ENCODE measurements around the gene CDV3. TPM values are rescaled to one million over a fixed set of nuclear protein-coding genes. Genes with fewer than 3 reads are reported as not detected.

The CDV3 gene
- total RNA-seq, 6 experiments from 2014 or later = 61.3 to 104 (median 81.3) TPM

DNA sequence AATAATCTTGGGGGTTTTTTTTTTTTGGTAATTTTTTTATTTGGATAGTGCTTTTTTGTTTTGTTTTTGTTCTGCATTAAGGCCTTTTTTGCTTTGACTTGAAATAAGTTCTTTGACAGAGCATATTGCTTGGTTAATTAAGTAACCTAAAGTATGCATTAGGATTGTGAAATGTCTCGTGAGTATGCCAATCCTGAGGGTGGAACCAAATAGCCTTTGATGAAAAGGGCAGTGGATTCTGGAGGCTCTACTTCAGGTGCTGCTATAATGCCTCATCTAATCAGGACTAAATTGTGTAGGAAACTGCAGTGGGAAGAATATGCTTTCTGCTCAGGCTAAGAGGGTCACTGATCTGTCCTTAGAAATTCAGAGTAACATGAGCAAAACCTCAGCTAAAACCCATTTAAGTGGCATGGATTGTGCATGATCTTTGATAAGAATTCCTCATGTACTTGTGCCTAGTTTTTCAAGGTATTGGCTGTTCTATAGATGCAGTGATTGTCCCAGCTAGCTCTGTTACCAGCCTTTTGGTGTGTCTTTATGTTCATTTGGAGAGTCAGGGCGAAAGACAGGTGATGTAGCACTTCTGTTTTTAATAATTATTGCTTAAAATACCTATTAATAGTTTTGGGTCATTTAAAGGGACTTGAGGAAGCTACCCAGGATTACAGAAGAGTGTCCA, 15.4 kb downstream of the CDV3 start:
- Histone ChIP-seq H3K4me3 (no peak overlapping the region), H3K36me3 (peaks cover 12 to 52% (median 31%) of the 10 kb centered on the region in 4 donors), H3K4me1 (peaks cover 0 to 21% (median 9%) of the 10 kb centered on the region in 4 donors), H3K9me3 (no peaks in the 10 kb centered on the region), H3K27ac (no peak overlapping the region), H3K27me3 (no peaks in the 10 kb centered on the region)
- peak in 1 of 4 donors; percentile 33 for ATAC-seq
- no peak for DNase-seq
- WGBS (ENCODE audit: insufficient coverage, low coverage, low lambda C conversion rate, missing lambda C conversion rate) = 58% methylated on average over 2 of the region's 2 CpGs
- intact Hi-C loops (cut with DNase I) = no loop called here
- TF ChIP-seq, protein P1, sequence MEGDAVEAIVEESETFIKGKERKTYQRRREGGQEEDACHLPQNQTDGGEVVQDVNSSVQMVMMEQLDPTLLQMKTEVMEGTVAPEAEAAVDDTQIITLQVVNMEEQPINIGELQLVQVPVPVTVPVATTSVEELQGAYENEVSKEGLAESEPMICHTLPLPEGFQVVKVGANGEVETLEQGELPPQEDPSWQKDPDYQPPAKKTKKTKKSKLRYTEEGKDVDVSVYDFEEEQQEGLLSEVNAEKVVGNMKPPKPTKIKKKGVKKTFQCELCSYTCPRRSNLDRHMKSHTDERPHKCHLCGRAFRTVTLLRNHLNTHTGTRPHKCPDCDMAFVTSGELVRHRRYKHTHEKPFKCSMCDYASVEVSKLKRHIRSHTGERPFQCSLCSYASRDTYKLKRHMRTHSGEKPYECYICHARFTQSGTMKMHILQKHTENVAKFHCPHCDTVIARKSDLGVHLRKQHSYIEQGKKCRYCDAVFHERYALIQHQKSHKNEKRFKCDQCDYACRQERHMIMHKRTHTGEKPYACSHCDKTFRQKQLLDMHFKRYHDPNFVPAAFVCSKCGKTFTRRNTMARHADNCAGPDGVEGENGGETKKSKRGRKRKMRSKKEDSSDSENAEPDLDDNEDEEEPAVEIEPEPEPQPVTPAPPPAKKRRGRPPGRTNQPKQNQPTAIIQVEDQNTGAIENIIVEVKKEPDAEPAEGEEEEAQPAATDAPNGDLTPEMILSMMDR (IDR thresholded peaks at IDR 0.05) = no peak
- TF ChIP-seq POLR2A (IDR thresholded peaks at IDR 0.05) = no peak

DNA sequence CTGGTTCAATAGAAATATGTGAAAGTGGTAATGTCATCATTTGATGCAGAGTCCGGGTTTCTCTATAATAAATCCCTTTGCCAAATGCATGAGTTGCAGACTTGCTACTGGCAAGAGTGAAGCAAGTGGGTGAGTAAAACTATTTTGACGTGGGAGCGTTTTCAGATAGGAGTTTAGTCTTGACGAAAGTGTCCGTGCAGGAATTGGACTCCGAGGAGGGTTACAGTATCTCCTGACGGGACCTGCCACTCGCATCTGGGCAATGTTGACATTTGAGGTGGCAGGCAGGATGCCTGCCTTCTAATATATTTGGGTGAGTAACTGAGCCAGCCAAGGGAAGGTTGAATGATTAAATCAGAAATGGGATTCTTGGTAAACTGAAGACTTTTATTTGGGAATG, 16.0 kb downstream of the CDV3 start:
- DNase-seq (no peak), ATAC-seq (no peak)
- intact Hi-C loops (cut with DNase I) = no loop called here
- Histone ChIP-seq H3K27me3 (no peaks in the 10 kb centered on the region), H3K36me3 (peaks cover 10 to 46% (median 25%) of the 10 kb centered on the region in 4 donors), H3K27ac (no peak overlapping the region), H3K4me1 (peaks cover 0 to 21% (median 9%) of the 10 kb centered on the region in 4 donors), H3K9me3 (no peaks in the 10 kb centered on the region), H3K4me3 (no peak overlapping the region)
- WGBS (ENCODE audit: insufficient coverage, low coverage, low lambda C conversion rate, missing lambda C conversion rate) = 81% methylated on average over 8 of the region's 8 CpGs
- TF ChIP-seq, protein P1 (IDR thresholded peaks at IDR 0.05) = no peak
- TF ChIP-seq POLR2A (IDR thresholded peaks at IDR 0.05) = no peak

DNA sequence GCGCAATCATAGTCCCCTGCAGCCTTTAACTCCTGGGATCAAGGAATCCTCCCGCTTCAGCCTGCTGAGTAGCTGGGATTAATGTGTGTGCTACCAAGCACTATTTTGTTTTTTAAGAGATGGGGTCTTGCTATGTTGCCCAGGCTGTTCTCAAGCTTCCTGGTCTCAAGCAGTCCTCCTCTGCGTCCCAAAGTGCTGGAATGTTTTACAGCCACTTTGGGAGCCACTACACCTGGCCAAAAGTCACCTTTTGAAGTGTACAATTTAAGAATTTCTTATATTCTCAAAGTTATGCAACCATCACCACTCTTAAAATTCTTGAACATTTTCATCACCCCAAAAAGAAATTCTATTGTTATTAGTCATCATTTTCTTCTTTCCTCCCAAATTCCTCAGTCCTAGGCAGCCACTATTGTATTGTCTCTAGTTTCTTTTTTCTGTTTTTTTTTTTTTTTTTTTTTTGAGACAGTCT, 17.8 kb downstream of the CDV3 start:
- 95% methylated on average over 3 of the region's 3 CpGs for WGBS (ENCODE audit: insufficient coverage, low coverage, low lambda C conversion rate, missing lambda C conversion rate)
- H3K27ac ChIP-seq = no peak overlapping the region
- DNase-seq = no peak
- no peaks in the 10 kb centered on the region for H3K27me3 ChIP-seq
- peaks cover 1 to 29% (median 11%) of the 10 kb centered on the region in 4 donors for H3K36me3 ChIP-seq
- intact Hi-C loops (cut with DNase I) = no loop called here
- TF ChIP-seq, protein P1 (IDR thresholded peaks at IDR 0.05) = no peak
- no peak for TF ChIP-seq POLR2A (IDR thresholded peaks at IDR 0.05)
- H3K4me1 ChIP-seq = peaks cover 0 to 21% (median 9%) of the 10 kb centered on the region in 4 donors
- H3K4me3 ChIP-seq = no peak overlapping the region
- no peaks in the 10 kb centered on the region for H3K9me3 ChIP-seq
- no peak for ATAC-seq

DNA sequence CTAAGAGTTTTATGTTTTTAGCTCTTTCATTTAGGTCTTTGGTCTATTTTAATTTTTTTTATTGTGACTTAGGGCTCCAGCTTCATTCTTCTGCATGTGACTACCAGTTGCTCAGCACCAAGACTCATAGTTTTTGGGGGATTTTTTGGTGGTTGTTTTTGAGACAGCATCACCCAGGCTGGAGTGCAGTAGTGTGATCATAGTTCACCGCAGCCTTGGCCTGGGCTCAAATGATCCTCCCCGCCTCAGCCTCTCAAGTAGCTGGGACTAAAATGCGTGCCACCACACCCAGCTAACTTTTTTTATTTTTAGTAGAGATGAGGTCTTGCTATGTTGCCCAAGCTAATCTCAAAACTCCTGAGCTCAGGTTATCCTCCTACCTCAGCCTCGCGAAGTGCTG, 19.4 kb downstream of the CDV3 start:
- Histone ChIP-seq H3K9me3 (no peaks in the 10 kb centered on the region), H3K36me3 (peaks cover 0 to 14% (median 0%) of the 10 kb centered on the region in 4 donors), H3K27ac (no peak overlapping the region), H3K4me1 (peaks cover 0 to 12% (median 4%) of the 10 kb centered on the region in 4 donors), H3K27me3 (no peaks in the 10 kb centered on the region), H3K4me3 (no peak overlapping the region)
- ATAC-seq = no peak
- DNase-seq = no peak
- WGBS (ENCODE audit: insufficient coverage, low coverage, low lambda C conversion rate, missing lambda C conversion rate) = 76% methylated on average over 5 of the region's 5 CpGs
- intact Hi-C loops (cut with DNase I) = no loop called here
- TF ChIP-seq, protein P1 (IDR thresholded peaks at IDR 0.05) = no peak
- TF ChIP-seq POLR2A (IDR thresholded peaks at IDR 0.05) = no peak
